ENCODE measurements around the gene TRIM9.

DNA sequence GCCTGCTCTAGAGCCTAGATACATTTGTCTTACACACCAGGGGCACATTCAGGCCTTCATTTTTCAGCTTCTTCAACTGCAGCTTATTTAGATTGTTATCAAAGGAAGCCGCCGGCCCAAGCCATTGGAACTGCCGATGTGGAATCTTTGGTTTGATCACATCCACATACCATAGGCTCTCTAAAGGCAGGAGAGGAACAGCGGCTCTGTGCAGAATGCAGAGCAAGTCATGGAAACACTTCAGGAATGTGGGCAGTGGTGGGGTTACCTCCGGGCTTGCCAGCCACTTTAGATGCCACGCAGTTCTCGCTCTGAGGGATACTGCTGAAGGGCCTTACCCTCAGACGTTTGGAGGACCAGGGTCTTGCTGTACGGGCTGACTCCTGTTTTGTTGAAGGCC is 97.2 kb downstream of the TRIM9 start:
- TF ChIP-seq CTCF (conservative IDR thresholded peaks at IDR 0.05) (no peak), ZFX (IDR thresholded peaks at IDR 0.05) (no peak)
